ENCODE measurements around the gene KIF27.
"Not testable (repeated sequence)": the region's sequence is repeated elsewhere in the genome, so short reads cannot be mapped to it uniquely, and the experiment has no call there.

KIF27 gene

GRCh38 chr9:83804454-83804853 is 116.8 kb downstream of the KIF27 start:
- not testable (repeated sequence) for H3K4me1 ChIP-seq (ENCODE audit: control insufficient read depth, insufficient read depth, low read length); H3K27ac ChIP-seq (ENCODE audit: low read depth, low read length); H3K4me3 ChIP-seq (ENCODE audit: low read depth, low read length); H3K36me3 ChIP-seq (ENCODE audit: control insufficient read depth, insufficient read depth, low read length); H3K9ac ChIP-seq (ENCODE audit: low read length); H3K27me3 ChIP-seq (ENCODE audit: control insufficient read depth, insufficient read depth, low read length); H3K9me3 ChIP-seq (ENCODE audit: control insufficient read depth, insufficient read depth, low read depth, low read length)

- not testable (repeated sequence) for H3K4me3 ChIP-seq (ENCODE audit: low read depth, low read length); H3K9me3 ChIP-seq (ENCODE audit: control insufficient read depth, insufficient read depth, low read depth, low read length); H3K4me1 ChIP-seq (ENCODE audit: control insufficient read depth, insufficient read depth, low read length); H3K36me3 ChIP-seq (ENCODE audit: control insufficient read depth, insufficient read depth, low read length); H3K9ac ChIP-seq (ENCODE audit: low read length); H3K27ac ChIP-seq (ENCODE audit: low read depth, low read length); H3K27me3 ChIP-seq (ENCODE audit: control insufficient read depth, insufficient read depth, low read length)
These were observed 117.3 kb downstream of the KIF27 start for GRCh38 chr9:83803941-83804340.

GRCh38 chr9:83800236-83801033 is 120.8 kb downstream of the KIF27 start:
- no peak overlapping the region for H3K4me3 ChIP-seq (ENCODE audit: low read depth, low read length)
- no peaks in the 10 kb centered on the region for H3K27me3 ChIP-seq (ENCODE audit: control insufficient read depth, insufficient read depth, low read length)
- no peaks in the 10 kb centered on the region; the same call in none of the 2 replicates for H3K36me3 ChIP-seq (ENCODE audit: control insufficient read depth, insufficient read depth, low read length)
- no peaks in the 10 kb centered on the region for H3K9me3 ChIP-seq (ENCODE audit: control insufficient read depth, insufficient read depth, low read depth, low read length)
- H3K27ac ChIP-seq (ENCODE audit: low read depth, low read length): no peak overlapping the region
- no peaks in the 10 kb centered on the region for H3K4me1 ChIP-seq (ENCODE audit: control insufficient read depth, insufficient read depth, low read length)
- H3K9ac ChIP-seq (ENCODE audit: low read length): no peak overlapping the region

DNA sequence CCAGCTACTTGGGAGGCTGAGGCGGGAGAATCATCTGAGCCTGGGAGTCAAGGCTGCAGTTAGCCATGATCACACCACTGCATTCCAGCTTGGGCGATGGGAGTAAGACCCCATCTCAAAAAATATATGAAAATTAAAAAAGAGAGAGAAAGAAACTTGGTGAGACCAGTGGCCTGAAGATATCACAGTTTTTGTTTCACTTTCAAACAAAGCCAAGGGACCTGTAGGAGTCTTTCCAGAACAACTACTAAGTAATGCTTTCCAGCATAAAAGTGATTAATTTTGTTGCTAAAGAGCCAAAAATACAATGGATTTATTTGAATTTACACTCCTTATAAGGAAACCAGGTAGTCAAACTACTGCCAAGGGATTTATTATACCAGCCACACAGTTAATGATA is 127.2 kb downstream of the KIF27 start:
- Histone ChIP-seq H3K36me3 (ENCODE audit: control insufficient read depth, insufficient read depth, low read length) (no peaks in the 10 kb centered on the region; the same call in none of the 2 replicates), H3K9ac (ENCODE audit: low read length) (no peak overlapping the region), H3K27ac (ENCODE audit: low read depth, low read length) (no peak overlapping the region), H3K4me3 (ENCODE audit: low read depth, low read length) (no peak overlapping the region), H3K27me3 (ENCODE audit: control insufficient read depth, insufficient read depth, low read length) (no peaks in the 10 kb centered on the region), H3K9me3 (ENCODE audit: control insufficient read depth, insufficient read depth, low read depth, low read length) (no peaks in the 10 kb centered on the region), H3K4me1 (ENCODE audit: control insufficient read depth, insufficient read depth, low read length) (no peaks in the 10 kb centered on the region)

- Histone ChIP-seq H3K27me3 (ENCODE audit: control insufficient read depth, insufficient read depth, low read length) (no peaks in the 10 kb centered on the region), H3K9ac (ENCODE audit: low read length) (no peak overlapping the region), H3K27ac (ENCODE audit: low read depth, low read length) (no peak overlapping the region), H3K4me3 (ENCODE audit: low read depth, low read length) (no peak overlapping the region), H3K9me3 (ENCODE audit: control insufficient read depth, insufficient read depth, low read depth, low read length) (no peaks in the 10 kb centered on the region), H3K36me3 (ENCODE audit: control insufficient read depth, insufficient read depth, low read length) (no peaks in the 10 kb centered on the region), H3K4me1 (ENCODE audit: control insufficient read depth, insufficient read depth, low read length) (no peaks in the 10 kb centered on the region)
These were observed 128.5 kb downstream of the KIF27 start for GRCh38 chr9:83792746-83793145.

Measured in HUES6 (cell line).